DOHH2 (cell line): Measurements from ENCODE around the gene OSBPL8.

Experiments used
- EZH2phosphoT487 ChIP-seq: fragments of 200-600 bp; sonication (generic); IDR thresholded peaks from 2 replicates; pipeline ENCODE4 v1.6.1; 2017; ENCODE audit warnings: borderline replicate concordance, mild to moderate bottlenecking, antibody characterized with exemption, low read length, moderate library complexity, mixed read lengths
- TF ChIP-seq, protein P1 (sequence below): fragments of 200-600 bp; sonication (generic); IDR thresholded peaks from one replicate; pipeline ENCODE4 v1.5.1; 2014; ENCODE audit warnings: antibody characterized with exemption, mild to moderate bottlenecking, low read depth, low read length; ENCODE audit not compliant: poor library complexity, severe bottlenecking

DNA sequence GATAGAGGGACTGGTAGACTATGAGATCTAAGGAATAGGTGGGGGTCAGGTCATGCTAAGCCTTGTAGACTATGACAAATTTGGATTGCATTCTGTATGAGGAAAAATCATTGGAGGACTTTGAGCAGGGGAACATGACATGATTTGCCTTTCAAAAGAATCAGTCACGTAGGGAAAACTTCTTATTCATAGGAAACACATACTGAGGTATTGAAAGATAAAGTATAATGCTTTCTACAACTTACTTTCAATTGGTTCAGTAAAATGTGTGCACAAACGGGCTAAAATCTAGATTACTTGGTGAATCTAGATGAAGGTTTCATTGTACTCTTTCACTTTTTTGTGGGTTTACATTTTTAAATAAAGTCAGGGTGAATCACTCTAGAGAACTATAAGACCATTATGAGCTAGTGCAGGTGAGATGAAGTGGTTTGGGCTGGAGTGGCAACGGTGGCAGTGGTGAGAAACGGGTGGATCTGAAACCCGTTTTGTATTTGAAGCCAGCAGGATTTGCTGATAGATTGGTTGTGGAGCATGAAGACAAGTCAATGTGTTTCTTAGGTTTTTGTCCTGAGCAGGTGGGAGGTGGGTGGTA lies 218.0 kb downstream of the OSBPL8 start:
- TF ChIP-seq, protein P1, sequence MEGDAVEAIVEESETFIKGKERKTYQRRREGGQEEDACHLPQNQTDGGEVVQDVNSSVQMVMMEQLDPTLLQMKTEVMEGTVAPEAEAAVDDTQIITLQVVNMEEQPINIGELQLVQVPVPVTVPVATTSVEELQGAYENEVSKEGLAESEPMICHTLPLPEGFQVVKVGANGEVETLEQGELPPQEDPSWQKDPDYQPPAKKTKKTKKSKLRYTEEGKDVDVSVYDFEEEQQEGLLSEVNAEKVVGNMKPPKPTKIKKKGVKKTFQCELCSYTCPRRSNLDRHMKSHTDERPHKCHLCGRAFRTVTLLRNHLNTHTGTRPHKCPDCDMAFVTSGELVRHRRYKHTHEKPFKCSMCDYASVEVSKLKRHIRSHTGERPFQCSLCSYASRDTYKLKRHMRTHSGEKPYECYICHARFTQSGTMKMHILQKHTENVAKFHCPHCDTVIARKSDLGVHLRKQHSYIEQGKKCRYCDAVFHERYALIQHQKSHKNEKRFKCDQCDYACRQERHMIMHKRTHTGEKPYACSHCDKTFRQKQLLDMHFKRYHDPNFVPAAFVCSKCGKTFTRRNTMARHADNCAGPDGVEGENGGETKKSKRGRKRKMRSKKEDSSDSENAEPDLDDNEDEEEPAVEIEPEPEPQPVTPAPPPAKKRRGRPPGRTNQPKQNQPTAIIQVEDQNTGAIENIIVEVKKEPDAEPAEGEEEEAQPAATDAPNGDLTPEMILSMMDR: no peak
- TF ChIP-seq EZH2phosphoT487: no peak
